HG03108 (cell line): ENCODE data around the gene MBD6.
A peak's percentile ranks its signal among the peaks of the same experiment; 100 is the strongest.
"Not testable (repeated sequence)": the region's sequence is repeated elsewhere in the genome, so short reads cannot be mapped to it uniquely, and the experiment has no call there.

ENCODE experiments used
- ATAC-seq: cut with Tn5 transposase; IDR thresholded peaks from one replicate; pipeline ENCODE4 v1.9.1; 2021; ENCODE audit warnings: moderate library complexity; ENCODE audit not compliant: unreplicated experiment

The MBD6 gene

GRCh38 chr12:57487597-57488401 is 34.8 kb upstream of the MBD6 start, which contains the start of gene MARS1:
Gene MARS1, plus strand, starts transcription at chr12:57488068. Its CDS starts 23 bp downstream, at chr12:57488091.
- peak; percentile 98 for ATAC-seq

GRCh38 chr12:57488402-57489156 is 34.0 kb upstream of the MBD6 start:
- no peak for ATAC-seq

- ATAC-seq = no peak
These were observed 33.4 kb upstream of the MBD6 start for GRCh38 chr12:57489157-57489641.

DNA sequence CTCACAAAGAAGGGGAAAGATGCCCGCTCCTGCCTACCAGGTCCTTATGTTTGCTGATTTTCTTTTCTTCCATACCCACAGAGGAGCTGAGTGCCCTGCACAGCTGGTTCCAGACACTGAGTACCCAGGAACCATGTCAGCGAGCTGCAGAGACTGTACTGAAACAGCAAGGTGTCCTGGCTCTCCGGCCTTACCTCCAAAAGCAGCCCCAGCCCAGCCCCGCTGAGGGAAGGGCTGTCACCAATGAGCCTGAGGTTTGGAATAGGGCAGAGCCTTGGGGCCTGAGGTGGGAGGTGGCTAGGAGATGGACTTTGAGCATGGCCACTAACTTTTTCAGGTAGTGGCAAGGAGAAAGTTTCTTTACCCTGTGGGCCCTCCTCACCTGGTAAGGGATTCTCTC is 32.5 kb upstream of the MBD6 start:
- ATAC-seq = no peak

GRCh38 chr12:57491393-57492280 is 31.0 kb upstream of the MBD6 start:
- ATAC-seq = no peak

DNA sequence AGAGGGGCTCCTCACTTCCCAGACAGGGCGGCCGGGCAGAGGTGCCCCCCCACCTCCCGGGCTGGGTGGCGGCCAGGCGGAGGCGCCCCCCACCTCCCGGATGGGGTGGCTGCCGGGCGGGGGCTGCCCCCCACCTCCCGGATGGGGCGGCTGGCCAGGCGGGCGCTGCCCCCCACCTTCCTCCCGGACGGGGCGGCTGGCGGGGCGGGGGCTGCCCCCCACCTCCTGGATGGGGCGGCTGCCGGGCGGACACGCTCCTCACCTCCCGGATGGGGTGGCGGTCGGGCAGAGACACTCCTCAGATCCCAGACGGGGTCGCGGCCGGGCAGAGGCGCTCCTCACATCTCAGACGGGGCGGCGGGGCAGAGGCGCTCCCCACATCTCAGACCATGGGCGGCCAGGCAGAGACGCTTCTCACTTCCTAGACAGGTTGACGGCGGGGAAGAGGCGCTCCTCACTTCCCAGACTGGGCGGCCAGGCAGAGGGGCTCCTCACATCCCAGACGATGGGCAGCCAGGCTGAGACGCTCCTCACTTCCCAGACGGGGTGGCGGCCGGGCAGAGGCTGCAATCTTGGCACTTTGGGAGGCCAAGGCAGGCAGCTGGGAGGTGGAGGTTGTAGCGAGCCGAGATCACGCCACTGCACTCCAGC is 27.4 kb upstream of the MBD6 start:
- ATAC-seq = not testable (repeated sequence)

GRCh38 chr12:57496822-57497221 is 25.8 kb upstream of the MBD6 start:
- ATAC-seq = no peak

- no peak for ATAC-seq
These were observed 25.1 kb upstream of the MBD6 start for GRCh38 chr12:57497223-57498131.

DNA sequence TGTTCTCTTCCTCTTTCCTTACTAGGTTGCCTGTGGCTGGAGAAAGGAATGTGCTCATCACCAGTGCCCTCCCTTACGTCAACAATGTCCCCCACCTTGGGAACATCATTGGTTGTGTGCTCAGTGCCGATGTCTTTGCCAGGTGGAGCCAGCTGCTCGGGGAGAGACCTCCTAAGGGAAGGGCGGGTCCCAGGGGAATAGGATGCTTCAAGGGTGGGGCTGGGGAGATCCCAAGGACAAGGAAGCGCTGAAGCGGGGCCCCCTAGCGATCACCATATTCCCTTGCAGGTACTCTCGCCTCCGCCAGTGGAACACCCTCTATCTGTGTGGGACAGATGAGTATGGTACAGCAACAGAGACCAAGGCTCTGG is 24.5 kb upstream of the MBD6 start:
- ATAC-seq = no peak

DNA sequence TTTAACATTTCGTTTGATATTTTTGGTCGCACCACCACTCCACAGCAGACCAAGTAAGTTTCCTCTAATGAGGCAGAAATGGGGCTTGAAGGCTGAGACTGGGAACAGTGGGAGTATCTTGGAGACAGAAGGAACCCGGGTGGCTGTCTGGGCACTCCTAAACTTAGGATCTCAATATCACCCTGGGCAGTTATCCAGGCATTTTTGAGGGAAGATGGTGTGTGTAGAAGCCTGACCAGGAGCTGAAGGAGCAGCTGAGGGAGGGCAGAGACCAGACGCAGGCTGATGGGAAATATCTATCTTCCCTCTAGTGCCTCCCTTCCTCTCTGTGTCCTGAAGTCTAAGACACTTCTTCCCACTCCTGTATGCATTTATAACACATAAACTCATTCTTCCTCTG is 24.1 kb upstream of the MBD6 start:
- ATAC-seq = no peak

DNA sequence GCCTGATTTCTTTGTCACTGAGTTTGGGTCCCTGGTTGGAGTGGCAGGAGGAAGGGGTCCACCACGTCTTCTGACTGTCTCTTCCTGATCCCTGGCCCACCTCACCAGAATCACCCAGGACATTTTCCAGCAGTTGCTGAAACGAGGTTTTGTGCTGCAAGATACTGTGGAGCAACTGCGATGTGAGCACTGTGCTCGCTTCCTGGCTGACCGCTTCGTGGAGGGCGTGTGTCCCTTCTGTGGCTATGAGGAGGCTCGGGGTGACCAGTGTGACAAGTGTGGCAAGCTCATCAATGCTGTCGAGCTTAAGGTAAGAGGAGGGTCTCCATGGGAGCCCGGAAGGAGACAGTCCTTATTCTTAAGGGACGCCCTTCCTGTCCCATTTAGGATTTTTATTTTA is 22.4 kb upstream of the MBD6 start:
- ATAC-seq = no peak

GRCh38 chr12:57502311-57502969 is 20.2 kb upstream of the MBD6 start:
- not testable (repeated sequence) for ATAC-seq

DNA sequence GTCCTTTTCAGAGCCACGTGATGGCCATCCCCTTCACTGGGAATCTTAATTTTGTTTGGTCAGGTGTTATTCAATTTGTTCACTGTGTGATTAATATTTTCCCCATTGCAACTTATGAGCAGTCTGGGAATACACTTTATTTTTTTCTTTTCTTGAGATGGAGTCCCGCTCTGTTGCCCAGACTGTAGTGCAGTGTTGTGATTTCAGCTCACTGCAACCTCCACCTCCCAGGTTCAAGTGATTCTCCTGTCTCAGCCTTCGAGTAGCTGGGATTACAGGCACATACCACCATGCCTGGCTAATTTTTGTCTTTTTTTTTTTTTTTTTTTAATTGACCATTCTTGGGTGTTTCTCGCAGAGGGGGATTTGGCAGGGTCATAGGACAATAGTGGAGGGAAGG is 16.1 kb upstream of the MBD6 start:
- ATAC-seq = not testable (repeated sequence)

GRCh38 chr12:57507796-57508195 is 14.8 kb upstream of the MBD6 start:
- not testable (repeated sequence) for ATAC-seq

- no peak for ATAC-seq
These were observed 11.5 kb upstream of the MBD6 start for GRCh38 chr12:57511161-57511560.

DNA sequence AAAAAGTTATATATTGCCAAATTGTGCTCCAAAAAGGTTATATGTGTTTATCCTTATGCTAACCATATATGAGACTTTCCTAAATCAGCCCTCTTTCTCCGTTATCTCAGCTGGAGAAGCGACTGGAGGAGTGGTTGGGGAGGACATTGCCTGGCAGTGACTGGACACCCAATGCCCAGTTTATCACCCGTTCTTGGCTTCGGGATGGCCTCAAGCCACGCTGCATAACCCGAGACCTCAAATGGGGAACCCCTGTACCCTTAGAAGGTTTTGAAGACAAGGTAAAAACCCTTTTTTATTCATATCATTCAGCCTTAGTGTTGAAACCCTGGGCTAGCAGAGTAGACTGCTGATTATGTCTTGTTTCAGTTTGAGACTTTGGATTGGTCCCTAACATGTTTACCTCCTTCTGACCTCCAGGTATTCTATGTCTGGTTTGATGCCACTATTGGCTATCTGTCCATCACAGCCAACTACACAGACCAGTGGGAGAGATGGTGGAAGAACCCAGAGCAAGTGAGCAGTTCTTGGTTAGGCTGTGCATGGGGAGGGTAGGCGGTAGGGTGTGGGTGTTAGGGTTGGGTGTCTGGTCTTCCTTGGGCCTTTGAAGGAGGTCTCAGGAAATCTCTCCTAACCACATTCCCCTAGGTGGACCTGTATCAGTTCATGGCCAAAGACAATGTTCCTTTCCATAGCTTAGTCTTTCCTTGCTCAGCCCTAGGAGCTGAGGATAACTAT is 10.9 kb upstream of the MBD6 start:
- no peak for ATAC-seq

- no peak for ATAC-seq
These were observed 10.0 kb upstream of the MBD6 start for GRCh38 chr12:57512665-57513064.

- no peak for ATAC-seq
These were observed 9.4 kb upstream of the MBD6 start for GRCh38 chr12:57513266-57513665.
